Heart left ventricle (tissue), 16 donors: ENCODE measurements around the gene MBD3L2. TPM values are rescaled to one million over a fixed set of nuclear protein-coding genes. Genes with fewer than 3 reads are reported as not detected.
A peak's percentile ranks its signal among the peaks of the same experiment; 100 is the strongest.

Experiments used
- ATAC-seq, 4 donors: fragments of 200-7000 bp; cut with Tn5 transposase; one replicate each; pipeline ENCODE4 v1.9.1; 2020 to 2022; ENCODE audit warnings: moderate library complexity in 4 of 4, mild to moderate bottlenecking in 3 of 4, moderate number of reproducible peaks in 1 of 4
- DNase-seq, 5 donors: peaks; one replicate each; pipeline ENCODE4 v3.0.0-alpha.2; 2020
- H3K27ac ChIP-seq, 12 donors: fragments of 200-600 bp; sonication (generic) in 4 of 12; one replicate each; pipeline versions ENCODE4 v1.5.0 to v1.8.0; 2016 to 2022; ENCODE audit warnings: mild to moderate bottlenecking in 2 of 12
- H3K27me3 ChIP-seq, 9 donors: fragments of 200-600 bp; sonication (generic) in 2 of 9; one replicate each; pipeline versions ENCODE4 v1.5.1 to v1.8.0; 2016 to 2022; ENCODE audit warnings: mild to moderate bottlenecking in 3 of 9
- H3K36me3 ChIP-seq, 9 donors: fragments of 200-600 bp; sonication (generic) in 2 of 9; one replicate each; pipeline versions ENCODE4 v1.5.0 to v1.8.0; 2018 to 2022; ENCODE audit warnings: mild to moderate bottlenecking in 2 of 9
- H3K4me1 ChIP-seq, 12 donors: fragments of 200-600 bp; sonication (generic) in 4 of 12; one replicate each; pipeline versions ENCODE4 v1.5.0 to v1.8.0; 2016 to 2022; ENCODE audit warnings: mild to moderate bottlenecking in 3 of 12
- H3K4me3 ChIP-seq, 12 donors: fragments of 200-600 bp; sonication (generic) in 4 of 12; one replicate each; pipeline versions ENCODE4 v1.5.0 to v1.8.0; 2017 to 2022; ENCODE audit warnings: mild to moderate bottlenecking in 9 of 12, moderate library complexity in 4 of 12
- H3K9me3 ChIP-seq, 12 donors: fragments of 200-600 bp; sonication (generic) in 4 of 12; one replicate each; pipeline versions ENCODE4 v1.5.0 to v1.8.0; 2016 to 2022; ENCODE audit warnings: mild to moderate bottlenecking in 1 of 12
- CTCF ChIP-seq, 12 donors: fragments of 200-600 bp; sonication (generic) in 4 of 12; IDR thresholded peaks; one replicate each; pipeline versions ENCODE4 v1.5.0 to v1.8.0; 2018 to 2022; ENCODE audit warnings: antibody characterized with exemption in 12 of 12, mild to moderate bottlenecking in 5 of 12
- POLR2A ChIP-seq, 2 donors: fragments of 450-650 bp; IDR thresholded peaks; one replicate each; pipeline ENCODE4 v1.6.1; 2017; ENCODE audit warnings: antibody characterized with exemption in 2 of 2, mild to moderate bottlenecking in 2 of 2, moderate library complexity in 2 of 2
- WGBS, 4 donors: extraction: QIAGEN DNeasy Blood & Tissue Kit in 2 of 4; methylation state at CpG; one replicate each; pipeline versions ENCODE4 v1.1.5 to v1.1.7; 2013 to 2018; 5-methylcytosine and 5-hydroxymethylcytosine counted together
- intact Hi-C, 10 donors: fragments of 100-400 bp; cut with DNase I; formaldehyde crosslinking; loops; one replicate each; pipeline versions ENCODE4 v1.11.1 to v1.14.2; 2022
- polyA plus RNA-seq, 2 donors: library from polyadenylated mRNA; stranded (reverse); fragments of 200-250 nt; gene quantifications; one replicate each; pipeline ENCODE4 v1.2.3, GENCODE V29; 2013
- total RNA-seq, 9 donors: library from RNA; depleted of rRNA in 2 of 9; stranded (reverse); fragments of >200 nt in 2 of 9; fragmentation: NEBNext Ultra II Directional in 3 of 9; extraction: Animal tissue kit (Norgen Biotek cat#: 25700) in 3 of 9; gene quantifications; one replicate each; pipeline versions ENCODE4 v1.1.0 to v1.2.4, GENCODE V29; 2016 to 2023
- donor health status: ischemic (EF 13 %, LVEDD 7.1; RV severe dilation, severe dysfunction).
- donor health status: healthy with polysubstance abuse.
- donor health status: DM: no; HTN: yes; CAD: no.
- donor health status: DM: no; HTN: no; CAD: no.
- donor health status: ischemic (EF 25% LVEDD 6.9; RV normal size, moderate dysfunction).
- donor health status: ischemic (EF 25% LVEDD 5.7; RV mildly dilated, moderate dysfunction).
- donor health status: healthy.
- donor health status: DM: yes; HTN: yes; CAD: no.
- donor health status: ischemic (EF 35%, LVEDD 5.7; RV mildly dilated, moderate dysfunction).
- donor health status: nonischemic (EF 11% LVEDD 7.7; RV severe dilation, severe dysfunction).
- donor health status: DM: yes; HTN: yes; CAD: no.
- donor health status: PGD.
- donor health status: ischemic (EF 29% LVEDD 5.4; RV normal size, mild dysfunction).
- donor health status: nonischemic (EF 23%, LVEDD 6.1; RV moderate dilation, normal function).

Gene MBD3L2
- total and polyA plus RNA-seq, 11 donors: not detected

DNA sequence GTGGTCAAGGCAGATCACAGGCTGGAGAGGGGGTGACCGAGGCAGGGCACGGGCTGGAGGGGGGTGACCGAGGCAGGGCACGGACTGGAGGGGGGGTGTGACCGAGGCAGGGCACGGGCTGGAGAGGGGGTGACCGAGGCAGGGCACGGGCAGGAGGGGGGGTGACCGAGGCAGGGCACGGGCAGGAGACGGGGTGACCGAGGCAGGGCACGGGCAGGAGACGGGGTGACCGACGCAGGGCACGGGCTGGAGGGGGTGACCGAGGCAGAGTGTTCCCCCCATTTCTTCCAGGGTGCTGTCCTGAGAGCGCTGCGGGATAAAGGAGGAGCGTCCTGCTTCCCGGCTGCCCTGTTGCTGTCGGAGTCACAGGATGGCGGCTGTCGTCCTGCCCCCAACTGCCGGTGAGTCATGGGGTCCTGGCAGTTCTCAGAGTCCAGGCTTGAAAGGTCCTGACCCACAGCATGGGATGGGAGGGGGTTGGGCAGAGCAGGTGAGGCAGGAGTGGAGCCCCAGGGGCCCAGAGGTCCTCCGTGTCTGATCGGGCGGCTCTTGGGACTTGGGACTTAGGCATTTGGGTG lies 25.7 kb downstream of the MBD3L2 start:
- no peak for DNase-seq
- Histone ChIP-seq H3K4me3 (no peak overlapping the region), H3K36me3 (peaks cover 16 to 91% (median 89%) of the 10 kb centered on the region in 9 donors), H3K27ac (no peak overlapping the region), H3K9me3 (peaks cover 0 to 53% (median 37%) of the 10 kb centered on the region in 12 donors), H3K27me3 (no peaks in the 10 kb centered on the region), H3K4me1 (peaks cover 0 to 15% (median 9%) of the 10 kb centered on the region in 12 donors)
- ATAC-seq: peak in 1 of 4 donors; percentile 11
- TF ChIP-seq POLR2A (IDR thresholded peaks at IDR 0.05): no peak
- WGBS, 4 donors: 96 to 98% (median 97%) methylated on average over 29 of the region's 29 CpGs
- intact Hi-C loops: no loop called here

- intact Hi-C loops: no loop called here
- no peaks in the 10 kb centered on the region for H3K27me3 ChIP-seq
- no peak overlapping the region for H3K4me3 ChIP-seq
- H3K36me3 ChIP-seq: peaks cover 25 to 100% (median 97%) of the 10 kb centered on the region in 9 donors
- DNase-seq (no peak), ATAC-seq (no peak)
- no peak overlapping the region for H3K27ac ChIP-seq
- 94 to 98% (median 97%) methylated on average over 6 of the region's 6 CpGs for WGBS, 4 donors
- H3K9me3 ChIP-seq: peaks cover 0 to 65% (median 50%) of the 10 kb centered on the region in 12 donors
- H3K4me1 ChIP-seq: peaks cover 0 to 2% (median 0%) of the 10 kb centered on the region in 12 donors
- no peak for TF ChIP-seq CTCF (IDR thresholded peaks at IDR 0.05)
- TF ChIP-seq POLR2A (IDR thresholded peaks at IDR 0.05): no peak
Observed at GRCh38 chr19:7076151-7076550, 27.0 kb downstream of the MBD3L2 start.

DNA sequence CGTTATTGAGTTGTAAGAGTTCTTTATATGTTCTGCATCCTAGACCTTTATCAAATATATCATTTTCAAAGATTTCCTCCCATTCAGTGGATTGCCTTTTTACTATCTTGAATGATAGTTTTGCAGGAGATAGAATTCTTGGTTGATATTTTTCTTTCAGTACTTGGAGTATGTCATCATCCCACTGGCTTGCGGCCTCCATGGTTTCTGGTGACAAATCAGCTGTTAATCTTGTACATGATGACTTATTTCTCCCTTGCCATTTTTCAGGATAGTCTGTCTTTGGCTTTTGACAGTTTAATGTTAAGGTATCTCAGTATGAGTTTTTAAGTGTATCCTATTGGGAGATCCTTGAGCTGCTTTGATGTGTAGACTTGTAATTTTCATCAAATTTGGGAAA lies 28.9 kb downstream of the MBD3L2 start:
- no peak for TF ChIP-seq POLR2A (IDR thresholded peaks at IDR 0.05)
- no peak for TF ChIP-seq CTCF (IDR thresholded peaks at IDR 0.05)
- WGBS, 4 donors: 96 to 99% (median 97%) methylated on average over 2 of the region's 2 CpGs
- Histone ChIP-seq H3K9me3 (peaks cover 4 to 82% (median 69%) of the 10 kb centered on the region in 12 donors), H3K27me3 (no peaks in the 10 kb centered on the region), H3K4me1 (no peaks in the 10 kb centered on the region), H3K36me3 (peaks cover 44 to 100% (median 97%) of the 10 kb centered on the region in 9 donors), H3K27ac (no peak overlapping the region), H3K4me3 (no peak overlapping the region)
- DNase-seq (no peak), ATAC-seq (no peak)
- intact Hi-C loops: no loop called here

DNA sequence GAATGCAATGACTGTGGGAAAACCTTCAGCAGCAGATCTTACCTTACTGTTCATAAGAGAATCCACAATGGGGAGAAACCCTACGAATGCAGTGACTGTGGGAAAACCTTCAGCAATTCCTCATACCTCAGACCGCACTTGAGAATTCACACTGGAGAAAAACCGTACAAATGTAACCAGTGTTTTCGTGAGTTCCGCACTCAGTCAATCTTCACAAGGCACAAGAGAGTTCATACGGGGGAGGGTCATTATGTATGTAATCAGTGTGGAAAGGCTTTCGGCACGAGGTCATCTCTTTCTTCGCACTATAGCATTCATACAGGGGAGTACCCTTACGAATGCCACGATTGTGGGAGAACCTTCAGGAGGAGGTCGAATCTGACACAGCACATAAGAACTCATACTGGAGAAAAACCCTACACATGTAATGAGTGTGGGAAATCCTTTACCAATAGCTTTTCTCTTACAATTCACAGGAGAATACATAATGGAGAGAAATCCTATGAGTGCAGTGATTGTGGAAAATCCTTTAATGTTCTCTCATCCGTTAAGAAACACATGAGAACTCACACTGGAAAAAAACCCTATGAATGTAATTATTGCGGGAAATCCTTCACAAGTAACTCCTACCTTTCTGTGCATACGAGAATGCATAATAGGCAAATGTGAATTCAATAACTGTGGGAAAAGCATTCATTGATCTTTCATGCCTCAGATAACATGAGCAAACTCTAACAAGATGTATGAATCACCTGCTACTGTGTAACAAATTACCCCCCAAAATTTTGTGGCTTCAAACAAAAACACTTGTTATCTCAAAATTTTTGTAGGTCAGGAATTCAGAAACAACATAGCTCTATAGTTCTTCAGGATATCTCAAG lies 34.2 kb downstream of the MBD3L2 start:
- Histone ChIP-seq H3K4me1 (no peaks in the 10 kb centered on the region), H3K27ac (no peak overlapping the region), H3K36me3 (peaks cover 48 to 92% (median 63%) of the 10 kb centered on the region in 9 donors), H3K4me3 (no peak overlapping the region), H3K27me3 (no peaks in the 10 kb centered on the region), H3K9me3 (peaks cover 14 to 100% (median 97%) of the 10 kb centered on the region in 12 donors)
- TF ChIP-seq CTCF (IDR thresholded peaks at IDR 0.05) (no peak), POLR2A (IDR thresholded peaks at IDR 0.05) (no peak)
- WGBS, 4 donors: 95 to 97% (median 97%) methylated on average over 15 of the region's 15 CpGs
- no peak for DNase-seq
- ATAC-seq: no peak
- intact Hi-C loops: no loop called here
